D721Med (cell line): ENCODE data around the gene ABCB8.
"Not testable (repeated sequence)": the region's sequence is repeated elsewhere in the genome, so short reads cannot be mapped to it uniquely, and the experiment has no call there.

Experiments used
- DNase-seq: peaks from one replicate; pipeline ENCODE4 v3.0.0; 2011; ENCODE audit warnings: low spot score; ENCODE audit not compliant: insufficient read length
- FAIRE-seq: peaks from 2 replicates; lab custom pipeline; 2011; peaks lifted over from hg19 to GRCh38; lab: Jason Lieb, UNC
- TF ChIP-seq, protein P1 (sequence below): IDR thresholded peaks from 2 replicates; pipeline ENCODE4 v1.5.1; 2012; ENCODE audit warnings: mild to moderate bottlenecking, control low read depth; ENCODE audit not compliant: insufficient read depth; ENCODE audit errors: missing control alignments

Gene ABCB8

DNA sequence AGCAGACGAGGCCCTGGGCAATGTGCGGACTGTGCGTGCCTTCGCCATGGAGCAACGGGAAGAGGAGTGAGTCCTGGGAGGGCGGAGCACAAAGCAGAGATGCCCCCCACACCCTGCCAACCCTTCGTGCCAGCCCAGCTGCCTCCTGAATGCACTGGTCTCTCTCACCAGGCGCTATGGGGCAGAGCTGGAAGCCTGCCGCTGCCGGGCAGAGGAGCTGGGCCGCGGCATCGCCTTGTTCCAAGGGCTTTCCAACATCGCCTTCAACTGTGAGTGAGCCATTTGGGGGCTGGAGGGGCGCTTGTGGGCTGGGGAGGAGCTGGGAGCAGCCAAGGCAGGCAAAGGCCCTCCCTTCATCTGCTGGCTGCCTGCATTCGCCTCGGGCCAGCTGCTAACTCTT is 7.7 kb downstream of the ABCB8 start:
- DNase-seq (no peak), FAIRE-seq (no peak)
- TF ChIP-seq, protein P1, sequence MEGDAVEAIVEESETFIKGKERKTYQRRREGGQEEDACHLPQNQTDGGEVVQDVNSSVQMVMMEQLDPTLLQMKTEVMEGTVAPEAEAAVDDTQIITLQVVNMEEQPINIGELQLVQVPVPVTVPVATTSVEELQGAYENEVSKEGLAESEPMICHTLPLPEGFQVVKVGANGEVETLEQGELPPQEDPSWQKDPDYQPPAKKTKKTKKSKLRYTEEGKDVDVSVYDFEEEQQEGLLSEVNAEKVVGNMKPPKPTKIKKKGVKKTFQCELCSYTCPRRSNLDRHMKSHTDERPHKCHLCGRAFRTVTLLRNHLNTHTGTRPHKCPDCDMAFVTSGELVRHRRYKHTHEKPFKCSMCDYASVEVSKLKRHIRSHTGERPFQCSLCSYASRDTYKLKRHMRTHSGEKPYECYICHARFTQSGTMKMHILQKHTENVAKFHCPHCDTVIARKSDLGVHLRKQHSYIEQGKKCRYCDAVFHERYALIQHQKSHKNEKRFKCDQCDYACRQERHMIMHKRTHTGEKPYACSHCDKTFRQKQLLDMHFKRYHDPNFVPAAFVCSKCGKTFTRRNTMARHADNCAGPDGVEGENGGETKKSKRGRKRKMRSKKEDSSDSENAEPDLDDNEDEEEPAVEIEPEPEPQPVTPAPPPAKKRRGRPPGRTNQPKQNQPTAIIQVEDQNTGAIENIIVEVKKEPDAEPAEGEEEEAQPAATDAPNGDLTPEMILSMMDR = no peak

GRCh38 chr7:151038951-151039849 is 10.9 kb downstream of the ABCB8 start:
- FAIRE-seq (no peak), DNase-seq (no peak)
- TF ChIP-seq, protein P1 = no peak

DNA sequence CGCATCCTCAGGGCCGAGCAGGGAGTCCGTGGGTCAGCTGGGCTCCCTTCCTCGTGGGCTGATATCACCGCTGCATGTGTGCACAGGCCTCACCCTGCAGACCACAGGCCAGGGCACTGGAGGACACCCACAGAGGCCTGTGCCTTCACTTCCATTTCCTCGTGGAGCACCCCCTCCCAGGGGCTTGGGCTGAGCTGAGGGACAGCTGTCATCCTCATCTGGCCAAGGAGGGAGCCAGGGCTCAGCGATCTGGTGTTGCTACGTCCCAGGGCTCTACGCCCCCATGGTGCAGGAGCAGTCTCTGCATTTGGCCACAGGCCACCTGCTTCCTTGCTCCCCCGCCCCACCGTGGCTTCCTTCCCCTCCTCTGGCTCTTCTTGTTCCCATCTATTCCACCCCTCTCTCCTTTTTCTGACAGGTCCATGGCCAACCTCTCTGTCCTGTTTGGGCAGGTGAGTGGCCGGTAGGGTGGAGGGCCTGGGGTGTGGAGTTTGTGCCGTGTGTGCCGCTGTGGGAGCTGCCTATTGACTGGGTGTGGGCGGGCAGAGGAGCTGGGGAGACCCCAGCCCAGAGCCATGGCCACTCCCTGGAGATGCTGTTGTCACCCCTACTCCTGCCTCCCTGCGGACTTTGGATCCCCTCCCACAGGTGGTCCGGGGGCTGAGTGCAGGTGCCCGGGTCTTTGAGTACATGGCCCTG is 11.7 kb downstream of the ABCB8 start:
- TF ChIP-seq, protein P1 = no peak
- FAIRE-seq (no peak), DNase-seq (no peak)

GRCh38 chr7:151040616-151041375 is 12.5 kb downstream of the ABCB8 start:
- TF ChIP-seq, protein P1 = no peak
- no peak for FAIRE-seq
- no peak for DNase-seq

- not testable (repeated sequence) for DNase-seq, FAIRE-seq
Measured at GRCh38 chr7:151043449-151043848, 15.2 kb downstream of the ABCB8 start.

DNA sequence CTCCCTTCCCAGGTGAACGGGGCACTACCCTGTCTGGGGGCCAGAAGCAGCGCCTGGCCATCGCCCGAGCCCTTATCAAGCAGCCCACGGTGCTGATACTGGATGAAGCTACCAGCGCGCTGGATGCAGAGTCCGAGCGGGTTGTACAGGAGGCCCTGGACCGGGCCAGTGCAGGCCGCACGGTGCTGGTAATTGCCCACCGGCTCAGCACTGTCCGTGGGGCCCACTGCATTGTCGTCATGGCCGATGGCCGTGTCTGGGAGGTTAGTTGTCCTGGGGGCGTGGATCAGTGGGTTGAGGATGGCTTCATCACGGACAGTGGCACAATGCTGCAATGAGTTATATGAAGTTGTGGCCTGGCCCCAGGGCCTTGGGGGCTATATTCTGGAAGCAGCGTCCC is 15.7 kb downstream of the ABCB8 start:
- FAIRE-seq (no peak), DNase-seq (no peak)
- TF ChIP-seq, protein P1 = no peak

DNA sequence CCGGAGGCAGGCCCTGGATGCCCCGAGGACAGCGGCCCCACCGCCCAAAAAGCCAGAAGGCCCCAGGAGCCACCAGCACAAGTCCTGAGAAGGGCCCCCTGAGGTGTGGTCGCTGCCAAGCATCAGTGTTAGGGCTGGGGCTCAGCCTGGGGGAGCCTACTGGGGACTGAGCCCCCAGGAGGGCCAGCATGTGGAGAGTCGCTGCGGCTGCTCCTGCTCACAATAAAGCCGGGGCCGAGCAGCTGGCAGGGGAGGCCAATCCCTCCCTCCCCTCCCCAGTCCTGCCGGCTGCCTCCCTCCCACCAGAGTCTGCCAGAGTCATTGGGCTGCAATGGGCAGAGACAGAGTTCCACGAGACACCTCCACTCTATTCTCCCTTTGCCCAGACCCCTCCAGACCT is 17.0 kb downstream of the ABCB8 start:
- no peak for FAIRE-seq
- DNase-seq = peak; percentile 86
- TF ChIP-seq, protein P1 = no peak
